Endothelial cell (in vitro differentiated cells): ENCODE results near the gene EVA1C. TPM values are rescaled to one million over a fixed set of nuclear protein-coding genes. Genes with fewer than 3 reads are reported as not detected.
A peak's percentile ranks its signal among the peaks of the same experiment; 100 is the strongest.

Experiments used
- DNase-seq: peaks from one replicate; pipeline ENCODE4 v3.0.0; 2021; ENCODE audit warnings: low spot score
- H3K27ac Mint-ChIP-seq: one replicate; pipeline ENCODE4 v1.8.0; 2021; ENCODE audit warnings: mixed read lengths, inconsistent platforms; ENCODE audit not compliant: unreplicated experiment
- H3K27me3 Mint-ChIP-seq: one replicate; pipeline ENCODE4 v1.8.0; 2021; ENCODE audit warnings: mild to moderate bottlenecking, moderate library complexity, mixed read lengths, inconsistent platforms; ENCODE audit not compliant: unreplicated experiment
- H3K36me3 Mint-ChIP-seq: one replicate; pipeline ENCODE4 v1.8.0; 2021; ENCODE audit warnings: mild to moderate bottlenecking, low read depth, mixed read lengths, inconsistent platforms; ENCODE audit not compliant: unreplicated experiment
- H3K4me1 Mint-ChIP-seq: one replicate; pipeline ENCODE4 v1.8.0; 2021; ENCODE audit warnings: mild to moderate bottlenecking, mixed read lengths, inconsistent platforms; ENCODE audit not compliant: unreplicated experiment
- H3K4me3 Mint-ChIP-seq: one replicate; pipeline ENCODE4 v1.8.0; 2021; ENCODE audit warnings: mild to moderate bottlenecking, mixed read lengths, inconsistent platforms; ENCODE audit not compliant: unreplicated experiment
- H3K9me3 Mint-ChIP-seq: one replicate; pipeline ENCODE4 v1.8.0; 2021; ENCODE audit warnings: mixed read lengths, inconsistent platforms; ENCODE audit not compliant: unreplicated experiment
- CTCF ChIP-seq: fragments of 200-600 bp; sonication (generic); IDR thresholded peaks from one replicate; pipeline ENCODE4 v1.5.0; 2021; ENCODE audit warnings: antibody characterized with exemption; ENCODE audit not compliant: unreplicated experiment
- total RNA-seq: library from RNA; stranded (reverse); fragmentation: NEBNext Ultra II Directional; extraction: Animal tissue kit (Norgen Biotek cat#: 25700); gene quantifications from one replicate; pipeline ENCODE4 v1.2.1, GENCODE V29; 2021; ENCODE audit not compliant: unreplicated experiment

Gene EVA1C
- total RNA-seq, 1 donor from 2014 or later: 1.1 TPM

DNA sequence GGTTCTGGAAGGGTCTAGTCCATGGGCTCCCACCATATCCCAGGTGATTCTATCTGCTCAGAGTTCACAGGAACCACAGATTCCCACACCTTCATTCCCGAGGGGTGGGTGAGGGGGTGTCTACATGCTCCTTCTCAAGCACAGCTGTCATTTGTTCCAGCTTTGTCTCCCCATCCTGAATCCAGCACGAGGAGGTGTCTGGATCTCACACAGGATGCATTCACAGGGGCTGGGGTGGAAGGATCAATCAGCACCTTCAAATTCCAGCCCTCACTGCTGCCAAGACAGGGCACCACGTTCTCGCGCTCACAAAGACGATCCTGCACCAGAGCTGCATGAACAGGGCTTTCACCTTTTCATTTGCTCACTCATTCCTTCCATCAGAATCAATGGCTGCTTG lies 120.1 kb downstream of the EVA1C start:
- Mint-ChIP-seq H3K4me3 (no peak overlapping the region), H3K27ac (no peak overlapping the region), H3K27me3 (peaks cover 6% of the 10 kb centered on the region), H3K9me3 (no peaks in the 10 kb centered on the region), H3K4me1 (no peaks in the 10 kb centered on the region), H3K36me3 (peaks cover 9% of the 10 kb centered on the region)
- TF ChIP-seq CTCF: no peak
- DNase-seq: no peak

DNA sequence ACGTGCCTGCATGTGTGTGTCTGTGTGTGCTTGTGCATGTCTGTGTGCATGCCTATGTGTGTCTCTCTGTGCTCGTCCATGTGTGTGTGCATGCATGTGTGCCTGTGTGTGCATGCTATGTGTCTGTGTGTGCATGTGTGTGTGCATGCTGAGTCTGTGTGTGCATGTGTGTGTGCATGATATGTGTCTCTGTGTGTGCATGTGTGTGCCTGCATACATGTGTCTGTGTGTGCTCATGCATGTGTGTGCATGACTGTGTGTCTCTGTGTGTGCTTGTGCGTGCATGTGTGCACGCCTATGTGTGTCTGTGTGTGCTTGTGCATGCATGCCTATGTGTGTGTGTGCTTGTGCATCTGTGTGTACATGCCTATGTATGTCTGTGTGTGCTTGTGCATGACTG lies 120.5 kb downstream of the EVA1C start:
- H3K4me1 Mint-ChIP-seq: no peaks in the 10 kb centered on the region
- H3K9me3 Mint-ChIP-seq: no peaks in the 10 kb centered on the region
- no peak overlapping the region for H3K27ac Mint-ChIP-seq
- peaks cover 9% of the 10 kb centered on the region for H3K36me3 Mint-ChIP-seq
- no peak for TF ChIP-seq CTCF
- H3K4me3 Mint-ChIP-seq: peak overlapping the region; percentile 70
- no peak for DNase-seq
- H3K27me3 Mint-ChIP-seq: peaks cover 6% of the 10 kb centered on the region

GRCh38 chr21:32533611-32534010 lies 121.1 kb downstream of the EVA1C start:
- H3K9me3 Mint-ChIP-seq: no peaks in the 10 kb centered on the region
- H3K36me3 Mint-ChIP-seq: peaks cover 9% of the 10 kb centered on the region
- H3K4me3 Mint-ChIP-seq: peak overlapping the region; percentile 70
- no peak overlapping the region for H3K27ac Mint-ChIP-seq
- TF ChIP-seq CTCF: no peak
- no peaks in the 10 kb centered on the region for H3K4me1 Mint-ChIP-seq
- H3K27me3 Mint-ChIP-seq: peaks cover 6% of the 10 kb centered on the region
- DNase-seq: no peak

- Mint-ChIP-seq H3K4me3 (no peak overlapping the region), H3K36me3 (peaks cover 9% of the 10 kb centered on the region), H3K27ac (no peak overlapping the region), H3K9me3 (no peaks in the 10 kb centered on the region), H3K4me1 (no peaks in the 10 kb centered on the region), H3K27me3 (peaks cover 6% of the 10 kb centered on the region)
- no peak for DNase-seq
- TF ChIP-seq CTCF: no peak
These were observed 121.6 kb downstream of the EVA1C start for GRCh38 chr21:32534113-32534512.

GRCh38 chr21:32535612-32536011 lies 123.1 kb downstream of the EVA1C start:
- Mint-ChIP-seq H3K9me3 (no peaks in the 10 kb centered on the region), H3K27ac (no peak overlapping the region), H3K27me3 (peaks cover 6% of the 10 kb centered on the region), H3K36me3 (peaks cover 5% of the 10 kb centered on the region), H3K4me1 (no peaks in the 10 kb centered on the region), H3K4me3 (no peak overlapping the region)
- no peak for TF ChIP-seq CTCF
- no peak for DNase-seq
